ENCODE measurements around the gene SPATA31D4. TPM values are rescaled to one million over a fixed set of nuclear protein-coding genes. Genes with fewer than 3 reads are reported as not detected.

SPATA31D4 gene
- total RNA-seq, 4 donors from 2014 or later, result not detected

GRCh38 chr9:81894891-81895290, 33.3 kb upstream of the SPATA31D4 start:
- TF ChIP-seq CTCF (IDR thresholded peaks at IDR 0.05), result no peak
- no peak for DNase-seq (ENCODE audit: low spot score)
- ATAC-seq (ENCODE audit: low FRiP score), result no peak

- ATAC-seq (ENCODE audit: low FRiP score) (no peak), DNase-seq (ENCODE audit: low spot score) (no peak)
- no peak for TF ChIP-seq CTCF (IDR thresholded peaks at IDR 0.05)
These were observed 32.2 kb upstream of the SPATA31D4 start for GRCh38 chr9:81896070-81896469.

GRCh38 chr9:81898851-81899250, 29.4 kb upstream of the SPATA31D4 start:
- DNase-seq (ENCODE audit: low spot score) (no peak), ATAC-seq (ENCODE audit: low FRiP score) (no peak)
- TF ChIP-seq CTCF (IDR thresholded peaks at IDR 0.05), result no peak

GRCh38 chr9:81902196-81902595, 26.0 kb upstream of the SPATA31D4 start:
- peak; percentile 47 for ATAC-seq (ENCODE audit: low FRiP score)

GRCh38 chr9:81902626-81903025, 25.6 kb upstream of the SPATA31D4 start:
- ATAC-seq (ENCODE audit: low FRiP score), result peak; percentile 66

More at GRCh38 chr9:81902196-81902595, 26.0 kb upstream of the SPATA31D4 start:
- TF ChIP-seq CTCF (IDR thresholded peaks at IDR 0.05), result no peak
- no peak for DNase-seq (ENCODE audit: low spot score)

GRCh38 chr9:81906671-81907070, 21.6 kb upstream of the SPATA31D4 start:
- ATAC-seq (ENCODE audit: low FRiP score), result peak; percentile 55
- no peak for DNase-seq (ENCODE audit: low spot score)
- TF ChIP-seq CTCF (IDR thresholded peaks at IDR 0.05), result no peak

More at GRCh38 chr9:81902626-81903025, 25.6 kb upstream of the SPATA31D4 start:
- no peak for TF ChIP-seq CTCF (IDR thresholded peaks at IDR 0.05)
- no peak for DNase-seq (ENCODE audit: low spot score)

- TF ChIP-seq CTCF (IDR thresholded peaks at IDR 0.05), result no peak
- ATAC-seq (ENCODE audit: low FRiP score) (no peak), DNase-seq (ENCODE audit: low spot score) (no peak)
These were observed 16.1 kb upstream of the SPATA31D4 start for GRCh38 chr9:81912135-81912534.
